HUES48 (cell line): Measurements from ENCODE around the gene DDX19B.
A peak's percentile ranks its signal among the peaks of the same experiment; 100 is the strongest.
"Not testable (repeated sequence)": the region's sequence is repeated elsewhere in the genome, so short reads cannot be mapped to it uniquely, and the experiment has no call there.

Source experiments
- H3K27ac ChIP-seq: one replicate; pipeline ENCODE4 v1.7.0; 2013; ENCODE audit warnings: low read depth, low read length, inconsistent platforms
- H3K27me3 ChIP-seq: 2 replicates; pipeline ENCODE4 v1.6.1; 2013; ENCODE audit warnings: mild to moderate bottlenecking, low read length; ENCODE audit not compliant: control insufficient read depth, insufficient read depth
- H3K36me3 ChIP-seq: 2 replicates; pipeline ENCODE4 v1.6.1; 2013; ENCODE audit warnings: low read length; ENCODE audit not compliant: control insufficient read depth, insufficient read depth
- H3K4me1 ChIP-seq: 2 replicates; pipeline ENCODE4 v1.6.1; 2013; ENCODE audit warnings: mild to moderate bottlenecking, low read length; ENCODE audit not compliant: control insufficient read depth, insufficient read depth
- H3K4me3 ChIP-seq: 2 replicates; pipeline ENCODE4 v1.5.1; 2013; ENCODE audit warnings: mild to moderate bottlenecking, low read depth, low read length
- H3K9ac ChIP-seq: 2 replicates; pipeline ENCODE4 v1.6.1; 2013; ENCODE audit warnings: mild to moderate bottlenecking, low read depth, low read length, moderate library complexity
- H3K9me3 ChIP-seq: 2 replicates; pipeline ENCODE4 v1.6.1; 2013; ENCODE audit warnings: low read length; ENCODE audit not compliant: control insufficient read depth, insufficient read depth

The DDX19B gene

GRCh38 chr16:70298988-70299938, at the start of gene DDX19B:
Gene DDX19B (plus strand): TSS chr16:70299186. CDS start chr16:70299298, 112 bp downstream.
- Histone ChIP-seq H3K9me3 (no peaks in the 10 kb centered on the region), H3K4me1 (no peaks in the 10 kb centered on the region), H3K9ac (peak within 1 kb of the TSS; percentile 95), H3K27me3 (no peaks in the 10 kb centered on the region), H3K27ac (peak within 1 kb of the TSS; percentile 99), H3K4me3 (peak within 1 kb of the TSS; percentile 99), H3K36me3 (peaks cover 10% of the 10 kb centered on the region; the same call in 1 of the 2 replicates)

GRCh38 chr16:70249697-70250096, 49.3 kb upstream of the DDX19B start:
- H3K9ac ChIP-seq, H3K9me3 ChIP-seq, H3K27ac ChIP-seq, H3K4me1 ChIP-seq, H3K27me3 ChIP-seq: not testable (repeated sequence)
- peak overlapping the region; percentile 85; the same call in 1 of the 2 replicates for H3K4me3 ChIP-seq
- H3K36me3 ChIP-seq = peaks cover 32% of the 10 kb centered on the region

GRCh38 chr16:70250748-70251628, 48.0 kb upstream of the DDX19B start:
- Histone ChIP-seq H3K27ac (peak overlapping the region; percentile 98), H3K27me3 (no peaks in the 10 kb centered on the region), H3K4me3 (peak overlapping the region; percentile 85), H3K4me1 (0 out of 2 replicates have a peak, but pooled peaks cover 3% of the 10 kb centered on the region), H3K9me3 (no peaks in the 10 kb centered on the region), H3K36me3 (peaks cover 44% of the 10 kb centered on the region), H3K9ac (peak overlapping the region; percentile 98)

- Histone ChIP-seq H3K9ac (peak within 1 kb of the TSS; percentile 98), H3K36me3 (peaks cover 52% of the 10 kb centered on the region), H3K9me3 (no peaks in the 10 kb centered on the region), H3K27me3 (no peaks in the 10 kb centered on the region), H3K27ac (peak within 1 kb of the TSS; percentile 98), H3K4me1 (0 out of 2 replicates have a peak, but pooled peaks cover 3% of the 10 kb centered on the region), H3K4me3 (peak within 1 kb of the TSS; percentile 85)
Measured at GRCh38 chr16:70251629-70252354, 47.2 kb upstream of the DDX19B start, which contains the start of gene EXOSC6. Gene EXOSC6 (minus strand): TSS chr16:70251940. CDS start chr16:70251900, 40 bp downstream.

GRCh38 chr16:70252355-70252988, 46.5 kb upstream of the DDX19B start:
- Histone ChIP-seq H3K9ac (no peak overlapping the region), H3K9me3 (no peaks in the 10 kb centered on the region), H3K27ac (peak overlapping the region; percentile 98), H3K27me3 (no peaks in the 10 kb centered on the region), H3K4me1 (0 out of 2 replicates have a peak, but pooled peaks cover 3% of the 10 kb centered on the region), H3K4me3 (peak overlapping the region; percentile 85), H3K36me3 (peaks cover 56% of the 10 kb centered on the region)

DNA sequence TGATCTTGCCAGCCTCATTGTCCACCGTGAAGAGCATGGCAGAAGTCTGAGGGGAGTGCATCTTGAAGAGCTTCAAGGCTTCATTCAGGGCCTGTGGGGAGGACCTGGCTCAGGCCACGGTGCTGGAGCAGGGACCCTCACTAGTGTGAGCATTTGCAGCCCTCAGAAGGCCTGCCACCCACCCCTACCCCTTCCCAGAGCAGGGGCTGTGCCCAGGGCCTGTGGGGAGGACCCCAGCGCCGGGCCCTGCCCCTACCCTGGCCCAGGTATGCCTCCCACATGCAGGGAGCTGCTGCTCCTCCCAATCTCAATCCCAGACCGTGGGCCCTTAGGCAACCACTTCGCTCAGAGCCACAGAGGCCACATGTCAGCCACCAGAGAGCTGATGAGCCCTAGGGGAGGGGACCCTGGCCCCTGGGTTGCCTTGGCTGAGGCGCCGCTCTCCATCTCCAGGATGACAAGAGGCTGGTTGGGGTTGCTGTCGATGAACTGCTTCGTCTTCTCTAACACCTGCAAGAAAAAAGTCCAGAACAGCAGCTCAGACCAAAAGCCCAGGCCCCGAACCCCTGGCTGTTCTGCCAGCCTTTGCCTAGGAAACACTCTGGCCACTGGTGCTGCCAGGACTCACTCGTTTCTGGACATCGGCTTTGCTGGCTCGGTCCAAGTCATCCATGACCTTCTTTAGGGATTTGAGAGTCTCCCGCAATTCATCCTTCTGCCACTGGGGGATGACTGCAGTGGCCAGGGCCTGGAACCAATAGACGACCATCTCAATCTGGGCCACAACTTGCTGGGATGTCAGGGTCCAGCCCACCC, 45.5 kb upstream of the DDX19B start:
- H3K9me3 ChIP-seq = no peaks in the 10 kb centered on the region
- H3K4me3 ChIP-seq = no peak overlapping the region
- H3K9ac ChIP-seq = no peak overlapping the region
- H3K36me3 ChIP-seq = peaks cover 66% of the 10 kb centered on the region
- H3K27ac ChIP-seq = no peak overlapping the region
- H3K27me3 ChIP-seq = no peaks in the 10 kb centered on the region
- 0 out of 2 replicates have a peak, but pooled peaks cover 3% of the 10 kb centered on the region for H3K4me1 ChIP-seq

- Histone ChIP-seq H3K27ac (no peak overlapping the region), H3K36me3 (peaks cover 74% of the 10 kb centered on the region), H3K9me3 (no peaks in the 10 kb centered on the region), H3K27me3 (no peaks in the 10 kb centered on the region), H3K4me3 (no peak overlapping the region), H3K4me1 (0 out of 2 replicates have a peak, but pooled peaks cover 3% of the 10 kb centered on the region), H3K9ac (no peak overlapping the region)
Measured at GRCh38 chr16:70254180-70254964, 44.6 kb upstream of the DDX19B start.

DNA sequence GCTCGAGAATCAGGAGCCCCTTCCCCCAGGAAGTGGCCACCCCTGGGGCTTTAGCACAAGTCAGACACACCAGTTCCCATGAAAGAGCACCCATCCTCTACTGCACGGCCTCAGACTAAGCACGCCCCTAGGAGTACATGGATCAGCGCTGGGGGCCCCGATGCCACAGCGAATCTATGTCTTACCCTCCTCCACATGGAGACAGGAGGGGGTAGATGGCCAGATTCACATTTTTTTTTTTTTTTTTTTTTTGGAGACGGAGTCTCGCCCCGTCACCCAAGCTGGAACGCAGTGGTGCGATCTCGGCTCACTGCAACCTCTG, 44.1 kb upstream of the DDX19B start:
- peaks cover 79% of the 10 kb centered on the region for H3K36me3 ChIP-seq
- no peak overlapping the region for H3K27ac ChIP-seq
- H3K4me3 ChIP-seq = no peak overlapping the region
- 0 out of 2 replicates have a peak, but pooled peaks cover 3% of the 10 kb centered on the region for H3K4me1 ChIP-seq
- no peaks in the 10 kb centered on the region for H3K9me3 ChIP-seq
- H3K9ac ChIP-seq = no peak overlapping the region
- H3K27me3 ChIP-seq = no peaks in the 10 kb centered on the region

DNA sequence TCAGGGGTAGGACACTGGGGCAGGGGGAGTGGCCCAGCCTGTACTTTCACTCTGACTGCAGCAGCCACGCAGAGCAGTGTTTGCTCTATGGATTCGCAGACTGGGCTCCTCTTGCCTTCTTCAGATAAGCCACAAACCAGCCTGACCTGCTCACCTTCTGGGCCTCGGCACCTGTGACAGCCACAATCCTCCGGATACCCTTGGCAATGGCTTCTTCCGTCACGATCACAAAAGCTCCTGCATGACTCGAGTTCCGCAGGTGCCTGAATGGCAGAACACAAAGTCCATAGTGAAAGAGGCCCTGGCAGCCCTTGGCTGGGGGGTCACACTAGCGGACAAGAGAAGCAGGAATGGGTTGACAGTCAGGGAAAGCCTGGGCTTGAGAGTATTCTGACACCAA, 43.4 kb upstream of the DDX19B start:
- 0 out of 2 replicates have a peak, but pooled peaks cover 3% of the 10 kb centered on the region for H3K4me1 ChIP-seq
- no peak overlapping the region for H3K4me3 ChIP-seq
- no peak overlapping the region for H3K9ac ChIP-seq
- H3K27ac ChIP-seq = no peak overlapping the region
- no peaks in the 10 kb centered on the region for H3K9me3 ChIP-seq
- no peaks in the 10 kb centered on the region for H3K27me3 ChIP-seq
- peaks cover 82% of the 10 kb centered on the region for H3K36me3 ChIP-seq
